ENCODE results near the gene SLC34A1.
"Not testable (repeated sequence)": the region's sequence is repeated elsewhere in the genome, so short reads cannot be mapped to it uniquely, and the experiment has no call there.

The SLC34A1 gene, protein sequence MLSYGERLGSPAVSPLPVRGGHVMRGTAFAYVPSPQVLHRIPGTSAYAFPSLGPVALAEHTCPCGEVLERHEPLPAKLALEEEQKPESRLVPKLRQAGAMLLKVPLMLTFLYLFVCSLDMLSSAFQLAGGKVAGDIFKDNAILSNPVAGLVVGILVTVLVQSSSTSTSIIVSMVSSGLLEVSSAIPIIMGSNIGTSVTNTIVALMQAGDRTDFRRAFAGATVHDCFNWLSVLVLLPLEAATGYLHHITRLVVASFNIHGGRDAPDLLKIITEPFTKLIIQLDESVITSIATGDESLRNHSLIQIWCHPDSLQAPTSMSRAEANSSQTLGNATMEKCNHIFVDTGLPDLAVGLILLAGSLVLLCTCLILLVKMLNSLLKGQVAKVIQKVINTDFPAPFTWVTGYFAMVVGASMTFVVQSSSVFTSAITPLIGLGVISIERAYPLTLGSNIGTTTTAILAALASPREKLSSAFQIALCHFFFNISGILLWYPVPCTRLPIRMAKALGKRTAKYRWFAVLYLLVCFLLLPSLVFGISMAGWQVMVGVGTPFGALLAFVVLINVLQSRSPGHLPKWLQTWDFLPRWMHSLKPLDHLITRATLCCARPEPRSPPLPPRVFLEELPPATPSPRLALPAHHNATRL

DNA sequence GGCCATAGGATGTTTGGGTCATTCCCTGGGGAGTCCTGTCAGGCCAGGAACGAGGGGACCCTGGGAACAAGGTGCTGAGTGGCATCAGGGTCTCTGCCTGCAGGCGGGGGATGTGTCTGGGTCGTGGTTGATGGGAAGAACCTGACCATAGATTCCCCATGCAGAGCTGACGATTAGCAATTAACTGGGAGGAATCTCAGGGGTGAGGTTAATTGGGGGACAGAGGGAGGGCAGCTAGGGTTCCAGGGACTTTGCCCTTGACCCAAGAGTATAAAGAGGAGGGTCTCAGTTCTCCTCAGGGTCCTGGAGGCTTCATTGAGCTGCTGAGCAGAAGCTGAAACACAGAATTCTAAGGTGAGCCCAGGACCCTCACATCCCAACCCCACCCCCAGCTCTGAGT, at the start of gene SLC34A1:
TSS of gene SLC34A1 (plus strand) at position 301 of the 400 bp plus-strand sequence. CDS start 1,308 bp downstream, outside the sequence.
- DNase-seq (ENCODE audit: low read depth) = no peak

DNA sequence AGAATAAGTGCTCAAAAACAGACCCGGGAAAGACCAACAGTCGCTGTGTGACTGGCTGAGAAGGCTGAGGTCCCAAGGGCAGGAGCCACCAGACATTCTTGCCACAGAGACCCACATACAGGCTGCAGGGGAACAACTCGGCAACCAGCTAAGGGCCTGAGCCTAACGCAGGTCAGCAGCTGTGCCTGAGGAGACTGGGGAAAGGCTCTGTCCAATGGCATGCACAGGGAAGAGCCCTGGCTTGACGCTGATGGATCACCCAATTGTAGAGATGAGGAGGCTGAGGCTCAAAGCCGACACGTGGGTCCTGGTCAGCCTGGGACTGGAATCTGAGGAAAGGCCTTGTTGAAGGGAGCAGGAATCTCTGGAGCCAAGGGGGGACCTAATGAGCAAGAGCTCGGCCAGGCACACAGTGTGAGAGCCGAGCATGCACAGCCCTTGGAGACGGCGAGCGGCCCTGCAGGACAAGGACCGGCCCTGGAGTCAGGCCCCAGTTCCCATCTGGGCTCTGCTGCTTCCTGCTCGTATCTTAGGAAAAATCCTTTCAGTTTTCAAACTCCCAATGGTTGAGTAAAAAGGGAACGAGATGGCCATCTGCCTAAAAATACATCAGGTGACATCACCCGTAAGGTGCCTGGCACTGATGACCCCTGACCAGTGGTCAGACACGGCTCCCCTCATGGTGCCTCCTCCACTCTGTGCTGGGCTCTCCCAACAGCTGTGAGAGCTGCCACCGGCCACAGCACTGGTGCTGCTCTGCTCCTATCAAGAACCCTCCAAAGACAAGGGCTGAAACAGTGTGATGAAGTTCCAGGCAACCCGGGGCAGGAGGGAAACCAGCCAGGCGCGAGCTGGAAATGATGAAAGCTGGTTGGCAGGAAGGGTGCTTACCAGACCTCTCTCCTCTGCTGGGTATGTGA, 49.2 kb upstream of the SLC34A1 start:
- DNase-seq (ENCODE audit: low read depth) = no peak

DNA sequence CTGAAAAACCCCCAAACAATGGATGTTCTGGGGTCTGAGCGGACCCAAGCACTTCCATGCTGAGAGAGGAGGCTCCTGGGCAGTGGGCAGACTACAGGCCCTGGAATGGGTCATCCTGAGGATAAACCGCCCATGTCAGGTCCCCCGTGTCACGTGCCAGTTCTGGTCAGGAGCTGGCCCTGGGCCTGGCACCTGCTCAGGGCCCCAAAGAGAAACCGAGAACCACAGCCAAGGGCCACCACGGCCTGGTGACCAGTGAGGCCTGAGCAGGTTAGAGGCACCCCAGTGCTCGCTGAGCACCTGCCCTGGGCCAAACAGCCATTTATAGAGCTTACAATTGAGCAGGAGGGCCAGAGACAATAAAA, 48.6 kb upstream of the SLC34A1 start:
- no peak for DNase-seq (ENCODE audit: low read depth)

DNA sequence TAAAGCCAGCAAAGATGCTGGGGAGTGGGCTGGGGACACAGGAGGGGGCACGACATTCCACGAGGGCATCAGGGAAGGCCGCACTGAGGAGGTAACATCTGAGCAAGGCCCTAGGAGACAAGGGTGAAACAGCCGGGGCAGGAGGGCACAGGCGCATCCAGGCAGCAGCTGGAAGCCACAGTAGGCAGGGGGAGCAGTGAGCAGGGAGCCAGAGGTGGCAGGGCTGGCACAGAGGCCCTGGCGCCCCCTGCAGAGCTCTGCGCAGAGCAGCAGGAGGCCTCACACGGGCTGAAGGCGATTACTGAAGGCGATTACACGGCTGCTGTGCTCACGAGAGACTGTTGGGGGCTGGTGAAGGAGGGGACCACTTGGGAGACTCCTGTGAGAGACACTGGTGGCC, 48.1 kb upstream of the SLC34A1 start:
- no peak for DNase-seq (ENCODE audit: low read depth)

DNA sequence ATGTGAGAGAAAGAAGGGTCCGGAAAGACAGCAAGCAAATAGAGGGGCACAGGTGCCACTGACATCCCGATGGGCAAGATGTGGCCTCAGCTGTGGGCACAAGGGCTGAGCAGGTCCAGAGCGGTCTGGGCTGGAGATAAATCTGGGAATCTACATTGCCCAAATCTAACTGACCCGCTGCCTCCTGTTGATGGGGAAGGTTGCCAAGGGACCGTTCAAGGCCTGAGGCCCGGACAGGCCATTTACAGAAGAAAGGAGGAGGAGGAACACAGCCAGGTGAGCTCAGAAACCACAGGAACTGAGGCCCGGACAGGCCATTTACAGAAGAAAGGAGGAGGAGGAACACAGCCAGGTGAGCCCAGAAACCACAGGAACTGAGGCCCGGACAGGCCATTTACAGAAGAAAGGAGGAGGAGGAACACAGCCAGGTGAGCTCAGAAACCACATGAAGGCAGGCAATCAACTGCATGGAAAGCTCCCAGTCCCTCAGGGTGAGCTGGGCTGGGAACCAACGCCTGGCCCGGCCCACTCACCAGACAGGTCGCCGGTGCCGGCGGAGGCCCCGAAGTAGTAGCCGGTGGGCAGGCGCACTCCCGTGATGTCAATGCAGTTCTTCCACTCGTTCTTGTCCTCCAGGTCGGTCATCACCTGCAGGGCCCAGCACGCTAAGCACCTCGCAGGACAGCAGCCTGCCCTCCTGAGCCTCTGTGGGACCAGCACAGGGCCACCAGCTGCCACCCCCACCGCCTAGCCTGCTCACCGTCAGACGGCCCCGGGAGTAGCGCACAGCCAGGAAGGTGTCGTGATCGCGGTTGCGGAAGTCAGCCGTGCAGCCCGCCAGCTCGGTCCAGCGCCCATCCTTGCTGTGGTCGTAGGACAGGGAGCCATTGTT, 47.4 kb upstream of the SLC34A1 start:
- DNase-seq (ENCODE audit: low read depth) = no peak

DNA sequence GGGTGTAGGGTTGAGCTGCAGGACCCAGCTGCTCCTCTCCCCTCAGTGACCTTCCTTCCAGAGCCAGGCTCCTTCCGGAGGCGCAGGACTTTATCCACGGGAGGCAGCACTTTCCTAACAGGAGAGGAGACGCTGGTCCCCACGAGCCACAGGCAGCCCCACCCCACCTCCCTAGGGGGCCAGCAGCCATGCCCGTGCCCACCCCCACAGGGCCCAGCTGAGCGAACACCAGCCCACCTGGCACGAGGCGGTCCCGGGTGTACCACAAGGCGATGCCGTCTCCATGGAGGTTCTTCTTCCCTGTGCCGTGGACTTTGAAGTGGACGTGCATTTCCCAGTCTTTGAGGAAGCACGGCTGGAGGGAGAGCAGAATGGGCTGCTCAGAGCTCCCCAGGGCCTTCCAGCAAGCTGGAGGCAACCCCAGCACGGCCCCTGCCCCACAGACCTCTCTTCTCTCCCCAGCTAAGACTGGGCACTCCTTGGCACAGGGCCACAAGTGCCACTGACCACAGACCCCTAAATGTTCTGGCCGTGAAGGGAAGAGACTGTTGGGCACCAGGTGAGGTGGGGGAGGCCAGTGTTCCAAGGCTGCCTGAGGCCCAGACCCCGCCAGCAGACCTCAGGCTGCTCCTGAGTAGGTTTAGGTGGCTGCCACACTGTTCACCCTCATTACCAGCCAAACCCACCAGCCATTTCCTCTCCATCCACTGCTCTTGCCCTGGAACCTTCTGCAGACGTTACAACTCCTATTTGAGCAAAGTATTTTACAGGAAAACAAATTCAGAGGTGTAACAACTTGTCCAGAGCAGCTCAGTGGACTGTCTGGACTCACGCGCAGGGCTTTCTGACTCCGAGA, 45.8 kb upstream of the SLC34A1 start:
- DNase-seq (ENCODE audit: low read depth) = no peak

DNA sequence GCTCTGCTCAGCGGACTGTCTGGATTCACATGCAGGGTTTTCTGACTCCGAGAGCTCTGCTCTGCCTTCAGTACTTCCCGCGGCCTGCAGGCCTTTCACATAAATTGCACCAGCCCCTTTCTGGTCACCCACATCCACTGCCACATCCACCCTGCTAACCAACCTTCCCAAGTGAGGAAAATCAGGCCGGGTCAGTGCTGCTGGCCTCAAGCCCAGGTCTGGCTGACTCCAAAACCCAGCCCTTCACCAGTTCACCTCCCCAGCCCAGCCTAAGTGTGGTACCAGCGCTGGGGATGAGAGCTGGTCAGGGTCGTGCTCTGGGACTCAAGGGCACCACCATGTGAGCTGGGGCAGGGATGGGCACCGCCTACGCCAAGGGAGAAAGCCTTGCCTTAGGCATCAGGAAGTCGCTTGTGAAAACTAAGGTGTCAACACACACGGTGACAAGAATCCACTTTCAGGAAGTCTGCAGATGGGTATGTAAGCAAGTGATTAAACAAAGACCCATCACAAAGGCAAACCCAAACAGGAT, 45.1 kb upstream of the SLC34A1 start:
- DNase-seq (ENCODE audit: low read depth) = no peak

DNA sequence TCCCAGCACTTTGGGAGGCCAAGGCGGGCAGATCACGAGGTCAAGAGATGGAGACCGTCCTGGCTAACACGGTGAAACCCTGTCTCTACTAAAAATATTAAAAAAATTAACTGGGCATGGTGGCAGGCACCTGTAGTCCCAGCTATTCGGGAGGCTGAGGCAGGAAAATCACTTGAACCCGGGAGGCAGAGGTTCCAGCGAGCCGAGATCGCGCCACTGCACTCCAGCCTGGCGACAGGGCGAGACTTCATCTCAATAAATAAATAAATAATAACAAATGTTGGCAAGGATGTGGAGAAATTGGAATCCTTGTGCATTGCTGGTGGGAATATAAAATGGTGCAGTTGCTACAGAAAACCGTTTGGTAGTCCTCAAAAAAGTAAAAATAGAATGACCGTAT, 41.2 kb upstream of the SLC34A1 start:
- not testable (repeated sequence) for DNase-seq (ENCODE audit: low read depth)

DNA sequence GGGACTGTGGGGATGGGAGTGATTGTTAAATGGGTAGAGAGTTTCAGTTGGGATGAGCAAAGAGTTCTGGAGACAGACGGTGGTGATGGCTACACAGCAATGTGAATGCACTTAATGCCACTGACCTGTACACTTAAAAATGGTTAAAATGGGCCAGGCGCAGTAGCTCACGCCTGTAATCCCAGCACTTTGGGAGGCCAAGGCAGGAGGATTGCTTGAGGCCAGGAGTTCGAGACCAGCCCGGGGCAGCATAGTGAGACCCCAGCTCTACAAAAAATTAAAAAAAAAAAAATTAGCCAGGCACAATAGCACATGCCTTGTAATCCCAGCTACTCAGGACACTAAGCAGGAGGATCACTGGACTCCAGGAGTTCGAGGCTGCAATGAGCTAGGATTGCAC, 40.5 kb upstream of the SLC34A1 start:
- DNase-seq (ENCODE audit: low read depth) = no peak

DNA sequence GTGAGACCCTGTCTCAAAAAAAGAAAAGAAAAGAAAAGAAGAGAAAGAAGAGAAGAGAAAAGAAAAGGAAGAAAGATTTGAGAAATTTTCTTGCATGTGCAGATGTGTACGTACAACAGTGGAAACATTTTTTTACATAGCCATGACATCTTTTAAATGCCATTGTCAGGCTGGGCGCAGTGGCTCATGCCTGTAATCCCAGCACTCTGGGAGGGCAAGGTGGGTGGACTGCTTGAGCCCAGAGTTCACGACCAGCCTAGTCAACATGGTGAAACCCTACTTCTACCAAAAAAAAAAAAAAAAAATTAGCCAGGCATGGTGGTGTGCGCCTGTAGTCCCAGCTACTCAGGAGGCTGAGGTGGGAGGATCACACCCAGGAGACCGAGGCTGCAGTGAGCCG, 39.3 kb upstream of the SLC34A1 start:
- no peak for DNase-seq (ENCODE audit: low read depth)

DNA sequence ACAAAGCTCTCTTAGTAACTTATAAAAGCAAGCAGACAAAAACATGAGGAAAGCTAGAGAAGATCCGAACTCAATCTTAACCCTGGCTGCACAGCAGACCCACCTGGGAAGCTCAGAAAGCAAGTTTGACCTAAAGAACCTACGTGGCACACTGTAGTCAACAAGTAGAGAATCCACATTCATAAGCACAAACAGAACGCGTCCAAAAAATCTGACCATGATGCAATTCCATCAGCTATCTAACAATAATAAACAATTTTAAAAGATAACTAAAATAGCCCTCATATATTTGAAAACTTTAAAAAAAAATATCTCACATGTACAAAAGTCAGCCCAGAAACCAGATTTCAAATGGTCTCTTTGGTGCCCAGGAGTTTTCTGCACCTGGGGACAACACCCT, 37.4 kb upstream of the SLC34A1 start:
- no peak for DNase-seq (ENCODE audit: low read depth)

DNA sequence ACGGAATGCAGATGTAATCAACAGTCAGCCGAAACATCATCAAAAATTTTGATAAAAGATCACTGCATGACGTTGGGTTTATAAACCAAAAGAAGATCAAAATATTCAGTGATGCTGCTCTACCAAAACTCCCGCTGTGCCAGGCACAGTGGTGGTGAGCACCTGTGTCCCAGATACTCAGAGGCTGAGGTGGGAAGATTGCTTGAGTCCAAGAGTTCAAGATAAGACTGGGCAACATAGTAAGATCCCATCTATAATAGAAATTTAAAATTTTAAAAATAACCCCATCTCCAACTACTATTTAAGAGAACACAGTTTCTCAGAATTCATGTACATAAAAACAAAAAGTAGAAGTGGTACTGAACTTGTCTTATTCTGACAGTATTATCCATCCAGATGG, 36.5 kb upstream of the SLC34A1 start:
- DNase-seq (ENCODE audit: low read depth) = no peak

DNA sequence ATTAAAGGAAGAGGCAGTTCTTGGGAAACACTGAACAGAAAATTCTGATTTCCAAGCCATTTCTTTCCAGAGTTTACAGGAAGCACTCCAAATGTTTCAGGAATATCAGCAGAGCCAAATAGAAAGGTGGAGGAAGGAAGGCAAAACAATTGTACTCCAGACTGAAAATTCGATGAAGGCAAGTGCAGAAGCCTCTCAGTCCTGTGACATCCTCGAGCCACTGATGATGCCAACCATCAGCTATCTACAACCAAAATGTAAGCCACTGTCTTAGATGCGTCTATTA, 34.9 kb upstream of the SLC34A1 start:
- no peak for DNase-seq (ENCODE audit: low read depth)

DNA sequence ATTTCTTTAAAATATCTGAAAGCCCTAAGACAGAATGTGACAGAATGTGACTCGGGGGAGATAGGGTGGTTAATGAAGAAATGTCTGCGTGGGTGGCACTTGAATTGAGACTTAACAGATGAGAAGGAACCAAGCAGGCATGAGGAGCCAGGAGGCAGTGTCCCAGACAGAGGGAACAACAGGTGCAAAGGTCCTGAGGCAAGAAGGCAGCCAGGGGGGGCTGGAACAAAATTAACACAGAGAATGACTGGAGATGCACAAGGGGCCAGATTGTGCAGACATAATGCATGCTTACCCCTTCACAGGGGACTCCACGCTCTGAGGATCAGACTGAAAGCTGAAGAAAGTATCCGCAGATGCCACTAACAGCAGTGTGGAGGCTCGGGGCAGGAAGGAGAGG, 34.5 kb upstream of the SLC34A1 start:
- no peak for DNase-seq (ENCODE audit: low read depth)

DNA sequence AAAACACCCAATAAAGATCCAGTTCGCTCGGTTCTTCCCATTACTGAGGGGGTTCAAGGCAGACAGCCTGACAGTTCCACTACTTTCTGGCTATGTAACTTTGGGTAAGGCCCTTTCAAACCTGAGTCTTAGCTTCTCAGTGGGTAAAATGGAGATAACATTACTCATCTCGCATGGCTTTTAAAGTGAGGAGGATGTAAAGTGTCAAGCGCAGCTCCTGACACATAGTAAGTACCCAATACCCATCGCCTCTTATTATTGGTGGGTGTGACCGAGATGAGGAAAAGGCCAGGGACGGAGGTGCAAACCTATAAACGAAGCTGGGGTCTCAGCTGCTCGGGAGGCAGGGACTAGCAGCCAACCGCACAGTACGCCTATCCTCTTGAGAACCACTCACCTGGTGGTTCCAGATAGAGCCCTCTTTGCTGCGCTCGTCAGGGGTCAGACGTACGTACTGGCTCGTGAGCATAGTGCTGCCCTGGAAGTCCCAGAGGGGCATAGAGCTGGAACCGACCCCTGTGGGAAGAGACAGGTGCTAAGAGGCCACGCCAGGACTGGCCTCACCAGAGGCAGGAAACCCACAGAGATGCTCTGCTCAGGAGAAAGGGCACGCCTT, 33.4 kb upstream of the SLC34A1 start:
- no peak for DNase-seq (ENCODE audit: low read depth)

DNA sequence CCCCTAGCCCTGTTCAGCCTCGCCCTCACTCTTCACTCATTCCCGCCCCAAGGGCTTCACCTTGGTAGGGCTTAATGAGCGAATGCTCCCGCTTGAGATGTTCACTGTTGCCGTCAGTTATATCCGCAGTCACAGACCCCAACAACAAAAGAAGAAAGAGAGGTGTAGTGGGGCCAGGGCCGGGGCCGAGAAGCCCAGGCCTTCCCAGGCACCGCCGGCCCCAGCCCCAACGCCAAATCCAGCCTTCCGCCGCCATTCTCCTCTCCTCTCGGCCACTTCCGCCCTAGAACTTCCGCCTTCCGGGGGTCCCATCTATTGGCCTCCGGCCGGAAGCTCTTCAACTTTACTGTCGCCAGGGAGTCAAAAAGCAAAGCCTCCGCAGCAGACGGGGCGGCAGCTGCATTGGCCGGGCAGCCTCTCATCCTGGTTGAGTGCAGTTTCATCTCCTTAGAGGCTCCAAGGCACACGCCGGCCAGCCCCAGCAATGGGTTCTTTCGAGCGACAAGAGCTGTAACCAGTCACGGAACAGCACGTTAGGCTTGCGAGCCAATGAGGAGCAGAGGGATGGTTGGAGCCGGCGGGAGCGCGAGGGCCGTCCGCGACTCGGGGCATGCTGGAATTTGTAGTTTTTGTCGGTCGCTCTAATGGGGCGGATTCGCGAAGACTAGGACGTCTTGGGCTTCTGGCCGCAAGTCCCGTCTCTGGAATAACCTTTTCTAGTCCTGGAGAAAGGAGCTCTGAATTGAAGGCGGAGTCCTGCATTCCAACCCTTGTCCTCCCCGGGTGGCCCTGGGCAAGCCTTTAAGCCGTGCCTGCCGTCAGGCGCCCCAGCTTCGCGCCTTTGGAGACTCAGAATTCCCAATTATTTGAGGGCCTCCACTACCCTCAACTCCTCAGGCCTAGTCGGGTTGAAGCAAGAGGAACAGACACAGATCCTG, 32.6 kb upstream of the SLC34A1 start, which contains the start of gene LMAN2:
TSS of gene LMAN2 (minus strand) at position 277 of the 938 bp plus-strand sequence. CDS start at position 256, 21 bp downstream.
- peak; percentile 94 for DNase-seq (ENCODE audit: low read depth)

DNA sequence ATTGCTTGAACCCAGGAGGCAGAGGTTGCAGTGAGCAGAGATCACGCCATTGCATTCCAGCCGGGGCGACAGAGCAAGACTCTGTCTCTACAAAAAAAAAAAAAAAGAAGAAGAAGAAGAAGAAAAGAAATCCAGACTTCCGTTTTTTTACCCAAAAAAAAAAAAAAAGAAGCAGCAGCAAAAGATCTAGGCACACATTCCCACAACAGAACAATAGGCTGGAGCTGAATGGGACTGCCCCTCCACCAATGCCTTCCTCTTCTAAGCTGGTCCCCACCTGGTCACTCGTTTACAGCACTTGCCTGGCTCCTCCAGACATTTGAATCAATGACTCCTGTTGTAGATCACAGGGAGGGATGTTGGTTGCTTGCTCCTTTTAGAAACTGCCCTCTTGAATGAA, 31.1 kb upstream of the SLC34A1 start:
- DNase-seq (ENCODE audit: low read depth) = no peak

DNA sequence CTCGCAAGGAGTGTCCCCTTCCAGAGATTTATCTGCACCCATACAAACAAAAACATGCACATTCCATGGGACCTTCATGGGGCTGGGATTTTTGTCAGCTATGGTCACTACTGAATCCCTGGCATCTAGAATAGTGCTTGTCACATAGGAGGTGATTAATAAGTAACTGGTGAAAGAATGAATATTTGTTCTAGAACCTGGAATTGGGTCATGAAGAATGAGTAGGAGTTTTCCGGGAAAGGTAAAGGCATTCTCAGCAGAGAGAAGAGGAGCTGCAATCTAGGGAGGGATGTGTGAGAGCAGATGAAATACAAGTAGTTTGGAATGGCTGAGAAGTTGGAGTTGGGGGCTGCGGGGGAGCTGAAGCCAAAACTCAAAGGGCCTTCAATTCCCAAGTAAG, 30.0 kb upstream of the SLC34A1 start:
- no peak for DNase-seq (ENCODE audit: low read depth)

DNA sequence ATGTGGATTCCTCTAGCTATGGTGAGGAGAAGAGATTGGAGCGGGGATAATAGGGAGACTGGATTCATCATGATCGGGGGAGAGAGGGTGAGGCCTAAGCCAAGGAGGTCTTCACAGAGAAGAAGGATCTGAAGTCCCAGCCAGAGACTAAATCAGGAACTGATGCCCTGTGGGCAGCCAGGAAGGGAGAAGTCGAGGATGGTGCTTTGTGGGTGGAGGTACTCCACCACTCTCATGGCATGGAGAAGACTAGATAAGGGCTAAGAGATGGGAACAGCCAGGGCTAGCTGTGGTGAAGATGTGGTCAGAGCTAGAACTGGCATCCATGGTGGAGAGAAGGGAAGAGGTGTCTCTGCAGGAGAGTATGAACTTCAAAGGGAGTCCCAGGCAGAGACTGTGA, 29.5 kb upstream of the SLC34A1 start:
- DNase-seq (ENCODE audit: low read depth) = no peak

Data from GM04504 (cell line).